GM21619 (cell line): ENCODE measurements around the gene KCNAB1.
"Not testable (repeated sequence)": the region's sequence is repeated elsewhere in the genome, so short reads cannot be mapped to it uniquely, and the experiment has no call there.

ENCODE experiments used
- ATAC-seq: cut with Tn5 transposase; IDR thresholded peaks from one replicate; pipeline ENCODE4 v1.9.1; 2021; ENCODE audit not compliant: unreplicated experiment

KCNAB1 gene

DNA sequence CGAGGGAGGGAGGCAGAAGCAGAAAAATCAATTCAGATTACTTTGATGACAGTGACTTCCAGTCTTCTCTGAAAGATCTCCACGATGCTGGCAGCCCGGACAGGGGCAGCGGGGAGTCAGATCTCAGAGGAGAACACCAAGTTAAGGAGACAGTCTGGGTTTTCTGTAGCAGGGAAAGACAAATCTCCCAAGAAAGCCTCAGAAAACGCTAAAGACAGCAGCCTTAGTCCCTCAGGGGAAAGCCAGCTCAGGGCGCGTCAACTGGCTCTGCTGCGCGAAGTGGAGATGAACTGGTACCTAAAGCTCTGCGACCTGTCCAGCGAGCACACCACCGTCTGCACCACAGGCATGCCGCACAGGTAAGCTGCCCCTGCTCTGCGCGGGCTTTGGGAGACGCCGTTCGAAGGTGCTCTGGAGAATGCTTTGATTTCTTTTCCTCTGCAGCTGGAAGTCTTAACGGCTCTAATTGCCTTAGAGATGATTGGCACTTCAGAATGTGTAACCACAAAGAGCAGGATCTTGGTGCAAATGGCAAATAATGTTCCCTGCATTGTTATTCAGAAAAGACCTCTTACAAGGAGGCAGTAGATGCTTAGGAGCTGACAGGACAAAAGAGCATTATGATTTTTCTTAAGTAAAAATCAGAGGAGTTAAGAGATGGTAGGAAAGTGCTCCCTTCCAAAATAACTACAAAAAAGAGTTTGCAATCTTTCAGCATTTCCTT is at the start of gene KCNAB1:
TSS of gene KCNAB1 (plus strand) at position 51 of the 724 bp plus-strand sequence.
- ATAC-seq, result no peak

- no peak for ATAC-seq
Measured at GRCh38 chr3:156071031-156071430, 49.3 kb upstream of the KCNAB1 start.

DNA sequence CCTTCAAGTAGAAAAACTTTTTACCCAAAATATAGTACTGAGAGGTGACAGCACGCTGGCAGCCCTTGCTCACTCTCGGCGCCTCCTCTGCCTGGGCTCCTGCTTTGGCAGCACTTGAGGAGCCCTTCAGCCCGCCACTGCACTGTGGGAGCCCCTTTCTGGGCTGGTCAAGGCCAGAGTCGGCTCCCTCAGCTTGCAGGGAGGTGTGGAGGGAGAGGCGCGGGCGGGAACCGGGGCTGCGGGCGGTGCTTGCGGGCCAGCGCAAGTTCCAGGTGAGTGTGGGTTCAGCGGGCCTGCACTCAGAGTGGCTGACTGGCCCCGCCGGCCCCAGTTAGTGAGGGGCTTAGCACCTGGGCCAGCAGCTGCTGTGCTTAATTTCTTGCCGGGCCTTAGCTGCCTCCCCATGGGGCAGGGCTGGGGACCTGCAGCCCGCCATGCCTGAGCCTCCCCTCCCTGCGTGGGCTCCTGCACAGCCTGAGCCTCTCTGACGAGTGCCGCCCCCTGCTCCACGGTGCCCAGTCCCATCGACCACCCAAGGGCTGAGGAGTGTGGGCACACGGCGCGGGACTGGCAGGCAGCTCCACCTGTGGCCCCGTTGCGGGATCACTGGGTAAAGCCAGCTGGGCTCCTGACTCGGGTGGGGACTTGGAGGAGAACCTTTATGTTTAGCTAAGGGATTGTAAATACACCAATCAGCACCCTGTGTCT is 47.3 kb upstream of the KCNAB1 start:
- not testable (repeated sequence) for ATAC-seq

DNA sequence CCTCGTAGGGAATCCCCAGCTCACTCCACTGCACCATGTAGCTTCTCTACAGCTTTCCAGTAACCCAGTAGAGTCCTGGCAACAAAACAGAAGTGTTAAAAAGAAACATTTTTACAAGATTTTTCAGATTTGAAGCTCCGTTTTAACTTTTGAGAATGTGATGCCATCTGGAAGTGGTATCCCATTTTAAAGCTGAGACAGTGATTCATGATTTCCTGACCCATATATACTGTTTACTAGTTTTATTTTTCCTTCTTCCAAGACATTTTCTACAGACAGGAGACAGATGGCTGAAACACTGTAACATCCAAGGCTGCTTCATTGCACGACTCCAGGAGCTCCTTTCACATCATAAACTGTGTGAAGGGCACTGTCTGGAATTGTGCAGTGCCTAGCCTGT is 30.3 kb upstream of the KCNAB1 start:
- ATAC-seq, result no peak

GRCh38 chr3:156093964-156094363 is 26.4 kb upstream of the KCNAB1 start:
- no peak for ATAC-seq

DNA sequence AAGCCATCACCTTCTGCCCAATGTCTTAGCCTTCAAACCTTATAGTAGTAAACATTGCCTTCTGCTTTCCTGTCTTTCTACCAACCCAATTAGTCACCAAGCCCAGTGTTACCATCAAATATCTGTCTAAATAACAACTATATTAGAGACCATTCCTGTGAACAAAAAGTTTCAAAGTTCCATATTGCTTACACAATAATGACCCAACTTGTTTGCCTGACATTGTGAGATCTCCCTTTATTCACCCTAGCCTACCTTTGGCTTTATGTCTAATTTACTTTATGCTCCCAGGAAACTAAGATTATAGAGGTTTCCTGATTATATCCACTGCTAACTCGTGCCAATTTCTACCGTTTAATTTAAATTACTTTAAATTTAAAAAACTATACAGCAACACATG is 26.0 kb upstream of the KCNAB1 start:
- ATAC-seq, result no peak

DNA sequence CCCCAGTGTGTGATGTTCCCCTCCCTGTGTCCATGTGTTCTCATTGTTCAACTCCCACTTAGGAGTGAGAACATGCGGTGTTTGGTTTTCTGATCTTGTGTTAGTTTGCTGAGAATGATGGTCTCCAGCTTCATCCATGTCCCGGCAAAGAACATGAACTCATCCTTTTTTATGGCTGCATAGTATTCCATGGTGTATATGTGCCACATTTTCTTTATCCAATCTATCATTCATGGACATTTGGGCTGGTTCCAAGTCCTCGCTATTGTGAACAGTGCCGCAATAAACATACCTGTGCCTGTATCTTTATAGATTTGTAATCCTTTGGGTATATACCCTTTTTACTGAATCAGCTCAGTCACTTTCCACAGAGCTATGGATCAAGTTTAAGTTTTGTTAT is 24.7 kb upstream of the KCNAB1 start:
- not testable (repeated sequence) for ATAC-seq

- ATAC-seq, result no peak
Measured at GRCh38 chr3:156098437-156099035, 21.8 kb upstream of the KCNAB1 start.

GRCh38 chr3:156099348-156099747 is 21.0 kb upstream of the KCNAB1 start:
- not testable (repeated sequence) for ATAC-seq

- ATAC-seq, result not testable (repeated sequence)
Measured at GRCh38 chr3:156099984-156100383, 20.4 kb upstream of the KCNAB1 start.

GRCh38 chr3:156102267-156102931 is 18.0 kb upstream of the KCNAB1 start:
- no peak for ATAC-seq

- no peak for ATAC-seq
Measured at GRCh38 chr3:156106721-156107373, 13.5 kb upstream of the KCNAB1 start.

GRCh38 chr3:156107504-156107903 is 12.9 kb upstream of the KCNAB1 start:
- no peak for ATAC-seq

- no peak for ATAC-seq
Measured at GRCh38 chr3:156108616-156109015, 11.8 kb upstream of the KCNAB1 start.

GRCh38 chr3:156109989-156110388 is 10.4 kb upstream of the KCNAB1 start:
- ATAC-seq, result no peak

DNA sequence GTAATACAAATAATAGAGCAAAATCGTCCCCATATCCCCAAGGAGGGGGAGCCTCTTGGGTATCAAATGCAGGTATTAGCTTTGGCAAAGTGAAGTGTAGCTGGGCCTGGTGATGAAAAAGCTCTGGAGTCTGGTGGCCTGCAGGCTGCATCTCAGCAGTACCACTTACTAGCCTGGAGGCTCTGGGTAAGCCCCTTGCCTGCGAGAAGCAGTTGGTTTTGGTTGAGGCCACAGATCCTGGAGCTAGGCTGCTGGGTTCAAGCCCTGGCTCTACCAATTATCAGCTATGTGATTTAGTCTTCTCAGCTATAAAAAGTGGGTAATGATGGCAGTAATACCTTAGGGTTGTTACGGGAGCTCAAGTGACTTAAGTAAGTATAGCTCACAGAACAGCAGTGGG is 6.1 kb downstream of the KCNAB1 start:
- no peak for ATAC-seq

- ATAC-seq, result no peak
Measured at GRCh38 chr3:156131241-156131640, 10.9 kb downstream of the KCNAB1 start.

DNA sequence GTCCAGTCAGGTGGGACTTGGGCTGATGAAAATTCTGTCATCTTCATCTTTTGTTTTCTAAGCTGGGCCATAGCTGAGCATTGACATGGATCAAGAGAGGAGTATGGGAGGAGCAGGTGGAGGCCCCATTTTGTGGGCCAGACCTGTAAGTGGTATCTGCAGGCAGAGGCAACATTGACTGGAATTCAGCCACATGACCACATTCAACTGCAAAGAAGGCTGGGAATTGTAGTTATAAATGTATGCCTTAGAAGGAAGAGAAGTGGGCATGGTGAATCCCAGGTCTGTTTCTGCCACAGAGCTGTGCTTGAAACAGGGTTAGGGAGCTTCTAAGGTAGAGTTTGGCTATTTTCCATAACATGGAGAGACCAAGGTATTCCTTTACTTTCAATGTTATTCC is 11.4 kb downstream of the KCNAB1 start:
- ATAC-seq, result no peak

- no peak for ATAC-seq
Measured at GRCh38 chr3:156132313-156132712, 11.9 kb downstream of the KCNAB1 start.

- no peak for ATAC-seq
Measured at GRCh38 chr3:156133076-156133475, 12.7 kb downstream of the KCNAB1 start.
